ENCODE measurements around the gene WDR5. TPM values are rescaled to one million over a fixed set of nuclear protein-coding genes. Genes with fewer than 3 reads are reported as not detected.
A peak's percentile ranks its signal among the peaks of the same experiment; 100 is the strongest.

Gene WDR5
- total and polyA plus RNA-seq, 9 of the 15 experiments (the other 6 are each of a cell fraction or from before 2014, with no cell fraction given): 3.0 to 56.8 (median 38.6) TPM

DNA sequence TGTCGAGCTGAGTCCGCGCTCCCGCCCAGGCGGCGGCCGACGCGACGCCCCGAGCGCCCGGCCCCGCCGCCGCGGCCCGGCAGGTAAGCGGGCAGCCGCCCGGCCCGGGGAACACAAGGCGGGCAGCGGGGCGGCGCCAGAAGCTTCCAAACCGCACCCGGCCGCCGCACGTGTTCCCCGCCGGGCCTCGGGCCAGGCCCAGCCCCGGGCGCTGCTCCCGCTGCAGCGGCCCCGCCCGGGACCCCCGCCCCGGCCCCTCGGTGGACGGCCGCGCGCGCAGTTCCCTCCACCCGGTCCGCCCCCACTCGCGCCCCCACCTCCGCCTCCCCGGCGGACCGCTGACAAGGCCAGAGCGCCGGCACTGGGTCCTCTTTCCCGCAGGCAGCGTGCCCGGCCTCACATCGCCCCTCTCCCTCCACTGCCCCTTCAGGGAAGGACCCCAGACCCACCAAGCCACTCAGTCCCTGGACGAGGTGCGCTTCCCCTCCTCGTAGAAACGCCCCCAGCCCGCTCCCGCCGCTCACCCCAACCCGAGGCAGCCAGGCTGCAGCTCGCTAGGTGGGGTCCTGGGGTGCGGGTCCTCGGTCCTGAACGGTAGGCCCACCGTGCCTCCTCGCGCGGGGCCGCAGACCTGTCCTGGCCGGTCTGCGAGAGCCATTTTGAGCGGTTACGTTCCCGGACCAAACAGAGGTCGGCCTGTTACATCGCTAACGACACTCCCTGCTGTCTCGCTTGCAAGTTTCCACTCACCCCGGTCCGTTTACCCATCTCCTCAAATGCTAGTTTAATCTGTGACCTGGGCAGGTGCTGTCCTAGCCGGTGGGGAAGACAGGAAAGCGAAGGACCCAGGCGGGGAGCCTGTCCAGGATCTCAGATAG, 475 bp downstream of the WDR5 start (continued):
- peak; percentile 59 for TF ChIP-seq RBFOX2 (IDR thresholded peaks at IDR 0.05; ENCODE audit: low read depth, low read length)
- TF ChIP-seq, protein P1, sequence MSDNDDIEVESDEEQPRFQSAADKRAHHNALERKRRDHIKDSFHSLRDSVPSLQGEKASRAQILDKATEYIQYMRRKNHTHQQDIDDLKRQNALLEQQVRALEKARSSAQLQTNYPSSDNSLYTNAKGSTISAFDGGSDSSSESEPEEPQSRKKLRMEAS (CRISPR knock-in tag; IDR thresholded peaks at IDR 0.05): peak; percentile 21; the same call in 1 of the 2 replicates
- TF ChIP-seq, protein P2, sequence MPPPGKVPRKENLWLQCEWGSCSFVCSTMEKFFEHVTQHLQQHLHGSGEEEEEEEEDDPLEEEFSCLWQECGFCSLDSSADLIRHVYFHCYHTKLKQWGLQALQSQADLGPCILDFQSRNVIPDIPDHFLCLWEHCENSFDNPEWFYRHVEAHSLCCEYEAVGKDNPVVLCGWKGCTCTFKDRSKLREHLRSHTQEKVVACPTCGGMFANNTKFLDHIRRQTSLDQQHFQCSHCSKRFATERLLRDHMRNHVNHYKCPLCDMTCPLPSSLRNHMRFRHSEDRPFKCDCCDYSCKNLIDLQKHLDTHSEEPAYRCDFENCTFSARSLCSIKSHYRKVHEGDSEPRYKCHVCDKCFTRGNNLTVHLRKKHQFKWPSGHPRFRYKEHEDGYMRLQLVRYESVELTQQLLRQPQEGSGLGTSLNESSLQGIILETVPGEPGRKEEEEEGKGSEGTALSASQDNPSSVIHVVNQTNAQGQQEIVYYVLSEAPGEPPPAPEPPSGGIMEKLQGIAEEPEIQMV (tag; conservative IDR thresholded peaks at IDR 0.05; ENCODE audit: low read depth): peak; percentile 83
- TF ChIP-seq ZBTB7A (IDR thresholded peaks at IDR 0.05; ENCODE audit: borderline replicate concordance, control insufficient read depth, low read depth, low read length): peak; percentile 29; the same call in 1 of the 2 replicates
- TF ChIP-seq ZNF75A (CRISPR knock-in tag; IDR thresholded peaks at IDR 0.05): no peak
- TF ChIP-seq SRF (CRISPR knock-in tag; IDR thresholded peaks at IDR 0.05): no peak
- 0 out of 2 replicates have a peak, but pooled peaks have one; percentile 0 for TF ChIP-seq MYC (IDR thresholded peaks at IDR 0.05; ENCODE audit: low read depth, low read length)
- TF ChIP-seq MYC (CRISPR knock-in tag; IDR thresholded peaks at IDR 0.05; ENCODE audit: borderline replicate concordance, low read depth): no peak
- no peak for TF ChIP-seq RBM39 (optimal IDR thresholded peaks at IDR 0.05; ENCODE audit: low read depth, low read length)
- no peak for TF ChIP-seq ZNF696 (CRISPR knock-in tag; conservative IDR thresholded peaks at IDR 0.05)
- no peak for TF ChIP-seq ZNF133 (CRISPR knock-in tag; IDR thresholded peaks at IDR 0.05)
- no peak for TF ChIP-seq ZNF217 (CRISPR knock-in tag; IDR thresholded peaks at IDR 0.05)
- no peak for TF ChIP-seq SP2 (IDR thresholded peaks at IDR 0.05; ENCODE audit: extremely low read depth, low read depth, low read length, poor library complexity, severe bottlenecking)
- peak; percentile 22; the same call in 1 of the 2 replicates for TF ChIP-seq RB1 (IDR thresholded peaks at IDR 0.05; ENCODE audit: low read depth)
- TF ChIP-seq ZBTB40 (IDR thresholded peaks at IDR 0.05): 0 out of 2 replicates have a peak, but pooled peaks have one; percentile 16
- no peak for TF ChIP-seq ZBTB40 (CRISPR knock-in tag; IDR thresholded peaks at IDR 0.05)

All from K562 (cell line).